Mesendoderm (in vitro differentiated cells): Measurements from ENCODE around the gene BRD8.

Experiments
- DNase-seq: peaks from one replicate; pipeline ENCODE4 v3.0.0; 2013
- H2AK5ac ChIP-seq: 2 replicates; pipeline ENCODE4 v1.6.1; 2013; ENCODE audit warnings: low read length, inconsistent platforms
- H2BK120ac ChIP-seq: 2 replicates; pipeline ENCODE4 v1.6.1; 2013; ENCODE audit warnings: low read depth, mild to moderate bottlenecking, low read length, moderate library complexity, mixed read lengths
- H2BK15ac ChIP-seq: replicated peaks from 2 replicates; pipeline ENCODE4 v1.6.1; 2013; ENCODE audit warnings: low read depth, mild to moderate bottlenecking, moderate library complexity
- H2BK5ac ChIP-seq: 2 replicates; pipeline ENCODE4 v1.6.1; 2013; ENCODE audit warnings: low read length, inconsistent platforms
- H3K18ac ChIP-seq: 2 replicates; pipeline ENCODE4 v1.6.1; 2013; ENCODE audit warnings: mild to moderate bottlenecking, low read length, mixed read lengths
- H3K23ac ChIP-seq: one replicate; pipeline ENCODE4 v1.6.1; 2013; ENCODE audit warnings: low read length
- H3K27ac ChIP-seq: 2 replicates; pipeline ENCODE4 v1.5.1; 2013; ENCODE audit warnings: low read depth, mild to moderate bottlenecking, inconsistent platforms, low read length, moderate library complexity
- H3K27me3 ChIP-seq: 2 replicates; pipeline ENCODE4 v1.6.1; 2013; ENCODE audit warnings: low read length, control low read depth, mild to moderate bottlenecking, inconsistent platforms; ENCODE audit not compliant: insufficient read depth, poor library complexity
- H3K36me3 ChIP-seq: 2 replicates; pipeline ENCODE4 v1.6.1; 2013; ENCODE audit warnings: low read length, inconsistent platforms; ENCODE audit not compliant: control insufficient read depth, insufficient read depth
- H3K4ac ChIP-seq: one replicate; pipeline ENCODE4 v1.6.1; 2013; ENCODE audit warnings: low read depth, mild to moderate bottlenecking, low read length, moderate library complexity
- H3K4me1 ChIP-seq: 2 replicates; pipeline ENCODE4 v1.6.1; 2013; ENCODE audit warnings: low read depth, low read length, inconsistent platforms; ENCODE audit not compliant: control insufficient read depth
- H3K4me2 ChIP-seq: 2 replicates; pipeline ENCODE4 v1.6.1; 2013; ENCODE audit warnings: low read length
- H3K4me3 ChIP-seq: 2 replicates; pipeline ENCODE4 v1.5.1; 2013; ENCODE audit warnings: mild to moderate bottlenecking, low read length
- H3K56ac ChIP-seq: one replicate; pipeline ENCODE4 v1.6.1; 2013; ENCODE audit warnings: low read length
- H3K79me1 ChIP-seq: 2 replicates; pipeline ENCODE4 v1.6.1; 2013; ENCODE audit warnings: low read length, inconsistent platforms
- H3K79me2 ChIP-seq: 2 replicates; pipeline ENCODE4 v1.6.1; 2013; ENCODE audit warnings: mild to moderate bottlenecking, low read length; ENCODE audit not compliant: control insufficient read depth, insufficient read depth
- H3K9ac ChIP-seq: 2 replicates; pipeline ENCODE4 v1.6.1; 2013; ENCODE audit warnings: low read length, inconsistent platforms
- H4K5ac ChIP-seq: one replicate; pipeline ENCODE4 v1.6.1; 2013; ENCODE audit warnings: low read length
- H4K8ac ChIP-seq: one replicate; pipeline ENCODE4 v1.6.1; 2013; ENCODE audit warnings: low read depth, mild to moderate bottlenecking, control low read depth, low read length, moderate library complexity
- WGBS: extraction: QIAGEN DNeasy Blood & Tissue Kit; methylation state at CpG from one replicate; pipeline ENCODE4 v1.1.7; 2013; ENCODE audit warnings: low lambda C conversion rate, missing lambda C conversion rate; ENCODE audit not compliant: insufficient coverage; ENCODE audit errors: extremely low coverage; 5-methylcytosine and 5-hydroxymethylcytosine counted together

BRD8 gene

GRCh38 chr5:138141734-138142133 is 36.7 kb downstream of the BRD8 start:
- Histone ChIP-seq H2BK5ac (no peak overlapping the region), H3K36me3 (no peaks in the 10 kb centered on the region), H3K27ac (no peak overlapping the region), H3K27me3 (no peaks in the 10 kb centered on the region), H3K4me1 (no peaks in the 10 kb centered on the region), H3K4me3 (no peak overlapping the region), H3K9ac (no peak overlapping the region), H4K8ac (no peak overlapping the region), H3K23ac (no peak overlapping the region), H3K18ac (no peak overlapping the region), H3K4ac (no peak overlapping the region), H3K79me1 (no peaks in the 10 kb centered on the region), H3K4me2 (no peak overlapping the region), H2BK15ac (no peak overlapping the region), H4K5ac (no peak overlapping the region), H2AK5ac (no peak overlapping the region), H3K56ac (no peak overlapping the region), H2BK120ac (no peak overlapping the region), H3K79me2 (no peaks in the 10 kb centered on the region)
- DNase-seq = no peak
- WGBS = no CpG with 5 or more reads among the region's 1 CpG

- no peak overlapping the region for H4K5ac ChIP-seq
- H3K36me3 ChIP-seq = no peaks in the 10 kb centered on the region
- WGBS = no CpG with 5 or more reads among the region's 4 CpGs
- H3K9ac ChIP-seq = no peak overlapping the region
- no peak overlapping the region for H4K8ac ChIP-seq
- no peaks in the 10 kb centered on the region for H3K79me2 ChIP-seq
- no peak overlapping the region for H3K23ac ChIP-seq
- no peak for DNase-seq
- no peaks in the 10 kb centered on the region for H3K27me3 ChIP-seq
- no peaks in the 10 kb centered on the region for H3K79me1 ChIP-seq
- no peak overlapping the region for H3K56ac ChIP-seq
- H2BK15ac ChIP-seq = no peak overlapping the region
- no peak overlapping the region for H3K4ac ChIP-seq
- H3K18ac ChIP-seq = no peak overlapping the region
- H3K4me1 ChIP-seq = no peaks in the 10 kb centered on the region
- H3K4me3 ChIP-seq = no peak overlapping the region
- H2AK5ac ChIP-seq = no peak overlapping the region
- H3K4me2 ChIP-seq = no peak overlapping the region
- H3K27ac ChIP-seq = no peak overlapping the region
- H2BK120ac ChIP-seq = no peak overlapping the region
- H2BK5ac ChIP-seq = no peak overlapping the region
Observed at GRCh38 chr5:138140268-138140667, 38.2 kb downstream of the BRD8 start.

- Histone ChIP-seq H2AK5ac (no peak overlapping the region), H3K79me1 (no peaks in the 10 kb centered on the region), H4K5ac (no peak overlapping the region), H3K56ac (no peak overlapping the region), H3K4ac (no peak overlapping the region), H3K79me2 (no peaks in the 10 kb centered on the region), H3K4me3 (no peak overlapping the region), H2BK120ac (no peak overlapping the region), H3K36me3 (no peaks in the 10 kb centered on the region), H3K4me1 (no peaks in the 10 kb centered on the region), H3K27ac (no peak overlapping the region), H3K4me2 (no peak overlapping the region), H4K8ac (no peak overlapping the region), H3K18ac (no peak overlapping the region), H3K23ac (no peak overlapping the region), H3K9ac (no peak overlapping the region), H3K27me3 (no peaks in the 10 kb centered on the region), H2BK15ac (no peak overlapping the region), H2BK5ac (no peak overlapping the region)
- DNase-seq = no peak
- WGBS = no CpG with 5 or more reads among the region's 3 CpGs
Observed at GRCh38 chr5:138139781-138140090, 38.7 kb downstream of the BRD8 start.

- Histone ChIP-seq H4K5ac (no peak within 1 kb of the TSS), H3K4me1 (no peaks in the 10 kb centered on the region), H3K9ac (peak within 1 kb of the TSS; percentile 37), H2BK120ac (no peak within 1 kb of the TSS), H3K79me1 (no peaks in the 10 kb centered on the region), H2BK15ac (no peak within 1 kb of the TSS), H3K18ac (no peak within 1 kb of the TSS), H3K4me3 (peak within 1 kb of the TSS; percentile 50), H2AK5ac (no peak within 1 kb of the TSS), H4K8ac (peak within 1 kb of the TSS; percentile 81), H3K27ac (no peak within 1 kb of the TSS), H3K27me3 (no peaks in the 10 kb centered on the region), H2BK5ac (no peak within 1 kb of the TSS), H3K4me2 (peak within 1 kb of the TSS; percentile 49), H3K4ac (no peak within 1 kb of the TSS), H3K36me3 (no peaks in the 10 kb centered on the region), H3K79me2 (no peaks in the 10 kb centered on the region), H3K56ac (no peak within 1 kb of the TSS), H3K23ac (no peak within 1 kb of the TSS)
- DNase-seq = peak; percentile 88
- WGBS = no CpG with 5 or more reads among the region's 31 CpGs
Observed at GRCh38 chr5:138138949-138139780, 39.3 kb downstream of the BRD8 start, which contains the start of gene NME5. Gene NME5 (minus strand): TSS chr5:138139428. CDS start chr5:138138780, 648 bp downstream.

- H3K27ac ChIP-seq = no peak overlapping the region
- no peaks in the 10 kb centered on the region for H3K36me3 ChIP-seq
- no CpG with 5 or more reads among the region's 7 CpGs for WGBS
- H3K4ac ChIP-seq = no peak overlapping the region
- DNase-seq = no peak
- peak overlapping the region; percentile 61 for H2BK120ac ChIP-seq
- H2AK5ac ChIP-seq = no peak overlapping the region
- H3K23ac ChIP-seq = no peak overlapping the region
- no peak overlapping the region for H3K18ac ChIP-seq
- H3K27me3 ChIP-seq = no peaks in the 10 kb centered on the region
- no peaks in the 10 kb centered on the region for H3K4me1 ChIP-seq
- H2BK5ac ChIP-seq = no peak overlapping the region
- no peak overlapping the region for H4K5ac ChIP-seq
- H3K4me2 ChIP-seq = no peak overlapping the region
- H2BK15ac ChIP-seq = no peak overlapping the region
- H4K8ac ChIP-seq = no peak overlapping the region
- H3K56ac ChIP-seq = no peak overlapping the region
- no peak overlapping the region for H3K4me3 ChIP-seq
- H3K79me2 ChIP-seq = no peaks in the 10 kb centered on the region
- no peak overlapping the region for H3K9ac ChIP-seq
- no peaks in the 10 kb centered on the region for H3K79me1 ChIP-seq
Observed at GRCh38 chr5:138132543-138132942, 45.9 kb downstream of the BRD8 start.

- H3K27ac ChIP-seq = no peak overlapping the region
- no peak overlapping the region for H2BK5ac ChIP-seq
- no peak overlapping the region for H2AK5ac ChIP-seq
- no peak overlapping the region for H3K18ac ChIP-seq
- H3K4ac ChIP-seq = no peak overlapping the region
- H3K56ac ChIP-seq = no peak overlapping the region
- no peak overlapping the region for H4K5ac ChIP-seq
- H3K27me3 ChIP-seq = no peaks in the 10 kb centered on the region
- H3K79me2 ChIP-seq = no peaks in the 10 kb centered on the region
- H3K4me3 ChIP-seq = no peak overlapping the region
- H3K4me2 ChIP-seq = no peak overlapping the region
- WGBS = no CpG with 5 or more reads among the region's 6 CpGs
- no peak overlapping the region for H3K9ac ChIP-seq
- H3K79me1 ChIP-seq = no peaks in the 10 kb centered on the region
- H2BK120ac ChIP-seq = no peak overlapping the region
- H4K8ac ChIP-seq = no peak overlapping the region
- no peak overlapping the region for H2BK15ac ChIP-seq
- H3K36me3 ChIP-seq = no peaks in the 10 kb centered on the region
- DNase-seq = no peak
- no peaks in the 10 kb centered on the region for H3K4me1 ChIP-seq
- H3K23ac ChIP-seq = no peak overlapping the region
Observed at GRCh38 chr5:138129347-138129746, 49.1 kb downstream of the BRD8 start.
